ENCODE data around the gene RGS11.

DNA sequence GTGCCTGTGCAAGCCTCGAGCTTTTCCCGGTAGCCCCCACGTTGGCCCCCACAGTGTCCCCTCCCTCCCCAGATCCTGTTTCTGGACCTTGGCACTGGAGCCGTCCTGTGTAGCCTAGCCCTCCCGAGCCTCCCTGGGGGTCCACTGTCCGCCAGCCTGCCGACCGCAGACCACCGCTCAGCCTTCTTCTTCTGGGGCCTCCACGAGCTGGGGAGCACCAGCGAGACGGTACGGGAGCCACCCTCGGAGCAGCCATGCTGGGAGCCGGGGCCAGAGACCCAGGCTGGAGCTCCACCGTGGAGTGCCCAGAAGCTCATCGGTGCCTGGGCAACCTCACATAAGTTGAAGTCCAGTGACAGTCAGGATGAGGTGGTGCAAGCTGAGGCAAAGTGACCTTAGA, 11.8 kb downstream of the RGS11 start:
- no peak for TF ChIP-seq POLR2A (IDR thresholded peaks at IDR 0.05)
- TF ChIP-seq, protein P1, sequence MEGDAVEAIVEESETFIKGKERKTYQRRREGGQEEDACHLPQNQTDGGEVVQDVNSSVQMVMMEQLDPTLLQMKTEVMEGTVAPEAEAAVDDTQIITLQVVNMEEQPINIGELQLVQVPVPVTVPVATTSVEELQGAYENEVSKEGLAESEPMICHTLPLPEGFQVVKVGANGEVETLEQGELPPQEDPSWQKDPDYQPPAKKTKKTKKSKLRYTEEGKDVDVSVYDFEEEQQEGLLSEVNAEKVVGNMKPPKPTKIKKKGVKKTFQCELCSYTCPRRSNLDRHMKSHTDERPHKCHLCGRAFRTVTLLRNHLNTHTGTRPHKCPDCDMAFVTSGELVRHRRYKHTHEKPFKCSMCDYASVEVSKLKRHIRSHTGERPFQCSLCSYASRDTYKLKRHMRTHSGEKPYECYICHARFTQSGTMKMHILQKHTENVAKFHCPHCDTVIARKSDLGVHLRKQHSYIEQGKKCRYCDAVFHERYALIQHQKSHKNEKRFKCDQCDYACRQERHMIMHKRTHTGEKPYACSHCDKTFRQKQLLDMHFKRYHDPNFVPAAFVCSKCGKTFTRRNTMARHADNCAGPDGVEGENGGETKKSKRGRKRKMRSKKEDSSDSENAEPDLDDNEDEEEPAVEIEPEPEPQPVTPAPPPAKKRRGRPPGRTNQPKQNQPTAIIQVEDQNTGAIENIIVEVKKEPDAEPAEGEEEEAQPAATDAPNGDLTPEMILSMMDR (IDR thresholded peaks at IDR 0.05) = no peak

Data from heart left ventricle (tissue), 13 donors.